ENCODE data around the gene CHFR. TPM values are rescaled to one million over a fixed set of nuclear protein-coding genes. Genes with fewer than 3 reads are reported as not detected.
"Not testable (repeated sequence)": the region's sequence is repeated elsewhere in the genome, so short reads cannot be mapped to it uniquely, and the experiment has no call there.

The CHFR gene
- polyA plus RNA-seq, 1 experiment = 41.6 TPM

- Histone ChIP-seq H3K4me3 (ENCODE audit: low read depth, low read length) (no peak overlapping the region), H3K36me3 (ENCODE audit: control insufficient read depth, insufficient read depth, low read length) (no peaks in the 10 kb centered on the region), H3K27me3 (ENCODE audit: control insufficient read depth, insufficient read depth, low read length) (no peaks in the 10 kb centered on the region)
- TF ChIP-seq CTCF (IDR thresholded peaks at IDR 0.05; ENCODE audit: insufficient read depth, low read depth, low read length) = no peak
- POLR2A ChIA-PET = no interaction called here
- DNase-seq (ENCODE audit: low read depth) = no peak
- CTCF ChIA-PET = no interaction called here
These were observed 31.3 kb upstream of the CHFR start for GRCh38 chr12:132918680-132919079.

- Histone ChIP-seq H3K36me3 (ENCODE audit: control insufficient read depth, insufficient read depth, low read length) (no peaks in the 10 kb centered on the region), H3K4me3 (ENCODE audit: low read depth, low read length) (peak overlapping the region; percentile 79), H3K27me3 (ENCODE audit: control insufficient read depth, insufficient read depth, low read length) (no peaks in the 10 kb centered on the region)
- CTCF ChIA-PET = no interaction called here
- POLR2A ChIA-PET = no interaction called here
- TF ChIP-seq CTCF (IDR thresholded peaks at IDR 0.05; ENCODE audit: insufficient read depth, low read depth, low read length) = no peak
- no peak for DNase-seq (ENCODE audit: low read depth)
These were observed 21.6 kb upstream of the CHFR start for GRCh38 chr12:132909030-132909368.

- peak; percentile 92 for DNase-seq (ENCODE audit: low read depth)
- POLR2A ChIA-PET = no interaction called here
- H3K27me3 ChIP-seq (ENCODE audit: control insufficient read depth, insufficient read depth, low read length) = no peaks in the 10 kb centered on the region
- peak overlapping the region; percentile 79 for H3K4me3 ChIP-seq (ENCODE audit: low read depth, low read length)
- CTCF ChIA-PET = interaction anchor here (1.0 kb wide), 1 partner anchor 10 kb away, joined by 3 read pairs; no protein-coding TSS in a partner anchor
- no peaks in the 10 kb centered on the region for H3K36me3 ChIP-seq (ENCODE audit: control insufficient read depth, insufficient read depth, low read length)
- no peak for TF ChIP-seq CTCF (IDR thresholded peaks at IDR 0.05; ENCODE audit: insufficient read depth, low read depth, low read length)
These were observed 21.0 kb upstream of the CHFR start for GRCh38 chr12:132908145-132909029.

- H3K36me3 ChIP-seq (ENCODE audit: control insufficient read depth, insufficient read depth, low read length); POLR2A ChIA-PET; DNase-seq (ENCODE audit: low read depth); H3K27me3 ChIP-seq (ENCODE audit: control insufficient read depth, insufficient read depth, low read length): not testable (repeated sequence)
- peak overlapping the region; percentile 79 for H3K4me3 ChIP-seq (ENCODE audit: low read depth, low read length)
- CTCF ChIA-PET = interaction anchor here (1.0 kb wide), 1 partner anchor 10 kb away, joined by 3 read pairs; no protein-coding TSS in a partner anchor
These were observed 20.4 kb upstream of the CHFR start for GRCh38 chr12:132907789-132908144.

GRCh38 chr12:132907216-132907615, 19.8 kb upstream of the CHFR start:
- CTCF ChIA-PET = no interaction called here
- Histone ChIP-seq H3K4me3 (ENCODE audit: low read depth, low read length) (no peak overlapping the region; the same call in 1 of the 2 replicates), H3K36me3 (ENCODE audit: control insufficient read depth, insufficient read depth, low read length) (no peaks in the 10 kb centered on the region), H3K27me3 (ENCODE audit: control insufficient read depth, insufficient read depth, low read length) (no peaks in the 10 kb centered on the region)
- no peak for TF ChIP-seq CTCF (IDR thresholded peaks at IDR 0.05; ENCODE audit: insufficient read depth, low read depth, low read length)
- POLR2A ChIA-PET = no interaction called here
- DNase-seq (ENCODE audit: low read depth) = no peak

Data from BJ (cell line).